RWPE2 (cell line): Measurements from ENCODE around the gene MICOS13.

ENCODE experiments used
- ATAC-seq: fragments of 200-7000 bp; cut with Tn5 transposase; 3 replicates; pipeline ENCODE4 v1.9.1; 2021; ENCODE audit warnings: low read depth
- DNase-seq: peaks from one replicate; pipeline ENCODE4 v3.0.0-alpha.2; 2020; ENCODE audit warnings: low spot score
- H3K27ac ChIP-seq: fragments of 450-650 bp; 2 replicates; pipeline ENCODE4 v1.5.1; 2017; ENCODE audit warnings: mild to moderate bottlenecking; ENCODE audit not compliant: poor library complexity, severe bottlenecking
- H3K27me3 ChIP-seq: fragments of 250-450 bp; sonication (Bioruptor Pico); 2 replicates; pipeline ENCODE4 v1.5.1; 2021; ENCODE audit warnings: mild to moderate bottlenecking, moderate library complexity; ENCODE audit not compliant: insufficient read depth, poor library complexity, severe bottlenecking
- H3K36me3 ChIP-seq: fragments of 250-450 bp; sonication (Bioruptor Pico); 2 replicates; pipeline ENCODE4 v1.5.1; 2020; ENCODE audit warnings: low read depth, mild to moderate bottlenecking, moderate library complexity
- H3K4me1 ChIP-seq: fragments of 250-450 bp; sonication (Bioruptor Pico); 2 replicates; pipeline ENCODE4 v1.5.1; 2021; ENCODE audit warnings: mild to moderate bottlenecking, moderate library complexity; ENCODE audit not compliant: insufficient read depth, poor library complexity, severe bottlenecking
- H3K4me3 ChIP-seq: fragments of 250-450 bp; sonication (Bioruptor Pico); 2 replicates; pipeline ENCODE4 v1.5.1; 2021; ENCODE audit warnings: mild to moderate bottlenecking, moderate library complexity; ENCODE audit not compliant: severe bottlenecking
- H3K9me3 ChIP-seq: fragments of 250-450 bp; sonication (Bioruptor Pico); 2 replicates; pipeline ENCODE4 v1.5.1; 2021; ENCODE audit warnings: mild to moderate bottlenecking, moderate library complexity; ENCODE audit not compliant: severe bottlenecking
- CTCF ChIP-seq: fragments of 450-650 bp; IDR thresholded peaks from one replicate; pipeline ENCODE4 v1.5.1; 2017; ENCODE audit warnings: mild to moderate bottlenecking, moderate library complexity; ENCODE audit not compliant: poor library complexity, severe bottlenecking

The MICOS13 gene

GRCh38 chr19:5644037-5644436, 36.3 kb downstream of the MICOS13 start:
- ATAC-seq (no peak), DNase-seq (no peak)
- Histone ChIP-seq H3K27ac (no peak overlapping the region), H3K27me3 (no peaks in the 10 kb centered on the region), H3K4me3 (no peak overlapping the region), H3K9me3 (no peaks in the 10 kb centered on the region), H3K36me3 (peaks cover 72% of the 10 kb centered on the region), H3K4me1 (no peaks in the 10 kb centered on the region)
- no peak for TF ChIP-seq CTCF

- no peak for ATAC-seq
Measured at GRCh38 chr19:5643060-5643459, 37.3 kb downstream of the MICOS13 start.

GRCh38 chr19:5642204-5642603, 38.1 kb downstream of the MICOS13 start:
- H3K9me3 ChIP-seq = no peaks in the 10 kb centered on the region
- no peak for DNase-seq
- no peak overlapping the region for H3K27ac ChIP-seq
- no peak for TF ChIP-seq CTCF
- ATAC-seq = no peak
- no peaks in the 10 kb centered on the region for H3K27me3 ChIP-seq
- H3K4me1 ChIP-seq = no peaks in the 10 kb centered on the region
- H3K4me3 ChIP-seq = no peak overlapping the region
- peaks cover 68% of the 10 kb centered on the region for H3K36me3 ChIP-seq

More at GRCh38 chr19:5643060-5643459, 37.3 kb downstream of the MICOS13 start:
- Histone ChIP-seq H3K9me3 (no peaks in the 10 kb centered on the region), H3K4me1 (no peaks in the 10 kb centered on the region), H3K27ac (no peak overlapping the region), H3K27me3 (no peaks in the 10 kb centered on the region), H3K4me3 (no peak overlapping the region), H3K36me3 (peaks cover 71% of the 10 kb centered on the region)
- TF ChIP-seq CTCF = no peak
- DNase-seq = no peak

- Histone ChIP-seq H3K4me3 (no peak overlapping the region), H3K9me3 (no peaks in the 10 kb centered on the region), H3K36me3 (peaks cover 61% of the 10 kb centered on the region), H3K27me3 (no peaks in the 10 kb centered on the region), H3K4me1 (no peaks in the 10 kb centered on the region), H3K27ac (no peak overlapping the region)
- TF ChIP-seq CTCF = no peak
- peak; percentile 45; the same call in 1 of the 3 replicates for ATAC-seq
- no peak for DNase-seq
Measured at GRCh38 chr19:5641171-5641570, 39.1 kb downstream of the MICOS13 start.

- Histone ChIP-seq H3K36me3 (peaks cover 37% of the 10 kb centered on the region), H3K9me3 (no peaks in the 10 kb centered on the region), H3K27ac (no peak overlapping the region), H3K27me3 (no peaks in the 10 kb centered on the region), H3K4me1 (no peaks in the 10 kb centered on the region), H3K4me3 (no peak overlapping the region)
- ATAC-seq (no peak), DNase-seq (no peak)
- no peak for TF ChIP-seq CTCF
Measured at GRCh38 chr19:5637971-5638370, 42.3 kb downstream of the MICOS13 start.
